Measurements from ENCODE around the gene SMCP.

GRCh38 chr1:152886085-152886484 is 8.0 kb downstream of the SMCP start:
- TF ChIP-seq CTCF (IDR thresholded peaks at IDR 0.05) (no peak), POLR2A (IDR thresholded peaks at IDR 0.05) (no peak)
